SU-DHL-6 (cell line): ENCODE measurements around the gene PHF14.

Experiments used
- H2AFZ ChIP-seq: fragments of 200-600 bp; sonication (generic); 2 replicates; pipeline ENCODE4 v1.6.1; 2014; ENCODE audit warnings: low read depth, mild to moderate bottlenecking, moderate library complexity, mixed read lengths, antibody characterized with exemption, low read length; ENCODE audit not compliant: severe bottlenecking
- H3F3A ChIP-seq: fragments of 200-600 bp; shearing (Covaris generic); 2 replicates; pipeline ENCODE4 v1.6.0; 2016; ENCODE audit warnings: antibody characterized with exemption, mild to moderate bottlenecking; ENCODE audit not compliant: insufficient read depth
- H3K27ac ChIP-seq: fragments of 200-600 bp; sonication (generic); 2 replicates; pipeline ENCODE4 v1.5.1; 2016; ENCODE audit warnings: low read depth, mild to moderate bottlenecking, low read length, moderate library complexity, mixed read lengths
- H3K27me3 ChIP-seq: fragments of 200-600 bp; sonication (generic), shearing (Covaris generic); 2 replicates; pipeline ENCODE4 v1.6.0; 2014; ENCODE audit warnings: mild to moderate bottlenecking, low read length
- H3K36me3 ChIP-seq: fragments of 200-600 bp; sonication (generic); 2 replicates; pipeline ENCODE4 v1.6.1; 2014; ENCODE audit warnings: mild to moderate bottlenecking, low read length, mixed read lengths
- H3K4me2 ChIP-seq: fragments of 300-600, 200-600 bp; shearing (Covaris generic), sonication (generic); 2 replicates; pipeline ENCODE4 v1.6.0; 2014; ENCODE audit warnings: low read length, low read depth, mild to moderate bottlenecking; ENCODE audit not compliant: poor library complexity, severe bottlenecking
- H3K4me3 ChIP-seq: fragments of 200-600 bp; sonication (generic); 2 replicates; pipeline ENCODE4 v1.5.1; 2014; ENCODE audit warnings: antibody characterized with exemption, low read length, mild to moderate bottlenecking, mixed read lengths; ENCODE audit not compliant: insufficient read depth, poor library complexity, severe bottlenecking
- H3K79me2 ChIP-seq: fragments of 200-600 bp; sonication (generic); 2 replicates; pipeline ENCODE4 v1.6.1; 2014; ENCODE audit warnings: mild to moderate bottlenecking, low read length, moderate library complexity; ENCODE audit not compliant: insufficient read depth
- H3K9ac ChIP-seq: fragments of 200-600 bp; sonication (generic); 2 replicates; pipeline ENCODE4 v1.7.0; 2014; ENCODE audit warnings: mild to moderate bottlenecking, low read length
- H3K9me2 ChIP-seq: fragments of 200-600 bp; sonication (generic); replicated peaks from 2 replicates; pipeline ENCODE4 v1.6.1; 2014; ENCODE audit warnings: low read length; ENCODE audit not compliant: insufficient read depth
- H3K9me3 ChIP-seq: fragments of 200-600 bp; sonication (generic); 2 replicates; pipeline ENCODE4 v1.6.1; 2014; ENCODE audit warnings: low read length, mixed read lengths; ENCODE audit not compliant: insufficient read depth
- H4K20me1 ChIP-seq: fragments of 200-600 bp; sonication (generic); 2 replicates; pipeline ENCODE4 v1.6.1; 2014; ENCODE audit warnings: low read depth, mild to moderate bottlenecking, antibody characterized with exemption, low read length, moderate library complexity, mixed read lengths
- EZH2phosphoT487 ChIP-seq: fragments of 200-600 bp; sonication (generic), shearing (Covaris generic); conservative IDR thresholded peaks from 2 replicates; pipeline ENCODE4 v1.6.1; 2018; ENCODE audit warnings: mild to moderate bottlenecking, antibody characterized with exemption, low read length, moderate library complexity, mixed read lengths
- TF ChIP-seq, protein P1 (sequence below): fragments of 200-600 bp; sonication (generic); IDR thresholded peaks from one replicate; pipeline ENCODE4 v1.5.1; 2017; ENCODE audit warnings: antibody characterized with exemption, mild to moderate bottlenecking, low read length, moderate library complexity; ENCODE audit not compliant: insufficient read depth, poor library complexity, severe bottlenecking

PHF14 gene

DNA sequence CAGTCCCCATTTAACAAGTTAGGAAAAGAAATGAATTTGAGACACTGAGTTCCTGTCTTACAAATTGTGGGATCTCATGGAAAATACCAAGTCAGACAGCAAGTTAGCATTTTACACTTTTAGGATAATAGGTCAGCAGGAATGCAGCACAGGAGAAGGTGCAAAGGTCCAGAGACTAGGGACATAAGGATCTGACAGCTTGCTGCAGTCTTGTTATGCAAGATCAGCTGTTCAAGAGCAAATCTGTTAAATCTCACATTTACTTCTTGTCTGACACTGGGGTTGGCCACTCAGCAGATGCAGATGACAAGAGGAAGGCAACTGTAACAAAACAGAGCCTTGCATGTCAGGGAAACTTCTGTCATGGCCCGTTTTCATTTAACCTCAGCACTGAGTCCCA is 239.6 kb downstream of the PHF14 start:
- Histone ChIP-seq H3K79me2 (no peaks in the 10 kb centered on the region), H3F3A (no peaks in the 10 kb centered on the region)

DNA sequence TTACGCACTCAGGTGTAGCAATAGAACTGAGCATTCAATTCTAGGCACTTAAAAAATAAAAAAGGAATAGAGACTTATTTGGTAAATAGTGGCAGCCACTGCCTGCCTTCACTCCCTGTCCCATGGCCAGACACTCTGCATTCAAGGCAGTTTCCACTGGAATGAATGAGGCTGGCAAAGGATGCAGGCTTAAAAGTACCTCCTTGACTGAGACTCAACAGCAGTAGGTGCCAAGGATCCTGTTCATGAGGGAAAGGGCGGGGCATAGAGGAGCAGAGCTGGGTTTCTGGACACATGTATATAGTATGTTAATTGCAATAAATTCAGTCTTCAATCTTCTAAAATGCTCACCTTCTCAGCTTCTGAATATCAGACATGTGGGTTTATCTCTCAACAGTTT is 242.6 kb downstream of the PHF14 start:
- H3K4me3 ChIP-seq, result no peak overlapping the region
- TF ChIP-seq EZH2phosphoT487, result no peak
- TF ChIP-seq, protein P1, sequence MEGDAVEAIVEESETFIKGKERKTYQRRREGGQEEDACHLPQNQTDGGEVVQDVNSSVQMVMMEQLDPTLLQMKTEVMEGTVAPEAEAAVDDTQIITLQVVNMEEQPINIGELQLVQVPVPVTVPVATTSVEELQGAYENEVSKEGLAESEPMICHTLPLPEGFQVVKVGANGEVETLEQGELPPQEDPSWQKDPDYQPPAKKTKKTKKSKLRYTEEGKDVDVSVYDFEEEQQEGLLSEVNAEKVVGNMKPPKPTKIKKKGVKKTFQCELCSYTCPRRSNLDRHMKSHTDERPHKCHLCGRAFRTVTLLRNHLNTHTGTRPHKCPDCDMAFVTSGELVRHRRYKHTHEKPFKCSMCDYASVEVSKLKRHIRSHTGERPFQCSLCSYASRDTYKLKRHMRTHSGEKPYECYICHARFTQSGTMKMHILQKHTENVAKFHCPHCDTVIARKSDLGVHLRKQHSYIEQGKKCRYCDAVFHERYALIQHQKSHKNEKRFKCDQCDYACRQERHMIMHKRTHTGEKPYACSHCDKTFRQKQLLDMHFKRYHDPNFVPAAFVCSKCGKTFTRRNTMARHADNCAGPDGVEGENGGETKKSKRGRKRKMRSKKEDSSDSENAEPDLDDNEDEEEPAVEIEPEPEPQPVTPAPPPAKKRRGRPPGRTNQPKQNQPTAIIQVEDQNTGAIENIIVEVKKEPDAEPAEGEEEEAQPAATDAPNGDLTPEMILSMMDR, result no peak

More for the DNA sequence above, 239.6 kb downstream of the PHF14 start:
- no peaks in the 10 kb centered on the region for H4K20me1 ChIP-seq
- H3K27ac ChIP-seq, result no peak overlapping the region
- H3K9me2 ChIP-seq, result no peaks in the 10 kb centered on the region
- H3K36me3 ChIP-seq, result no peaks in the 10 kb centered on the region
- 0 out of 2 replicates have a peak, but pooled peaks cover 4% of the 10 kb centered on the region for H3K27me3 ChIP-seq
- no peak overlapping the region for H3K9ac ChIP-seq
- no peaks in the 10 kb centered on the region for H3K9me3 ChIP-seq
- no peak overlapping the region for H2AFZ ChIP-seq
- no peak overlapping the region for H3K4me2 ChIP-seq
- TF ChIP-seq, protein P1, result no peak
- TF ChIP-seq EZH2phosphoT487, result no peak
- H3K4me3 ChIP-seq, result no peak overlapping the region

DNA sequence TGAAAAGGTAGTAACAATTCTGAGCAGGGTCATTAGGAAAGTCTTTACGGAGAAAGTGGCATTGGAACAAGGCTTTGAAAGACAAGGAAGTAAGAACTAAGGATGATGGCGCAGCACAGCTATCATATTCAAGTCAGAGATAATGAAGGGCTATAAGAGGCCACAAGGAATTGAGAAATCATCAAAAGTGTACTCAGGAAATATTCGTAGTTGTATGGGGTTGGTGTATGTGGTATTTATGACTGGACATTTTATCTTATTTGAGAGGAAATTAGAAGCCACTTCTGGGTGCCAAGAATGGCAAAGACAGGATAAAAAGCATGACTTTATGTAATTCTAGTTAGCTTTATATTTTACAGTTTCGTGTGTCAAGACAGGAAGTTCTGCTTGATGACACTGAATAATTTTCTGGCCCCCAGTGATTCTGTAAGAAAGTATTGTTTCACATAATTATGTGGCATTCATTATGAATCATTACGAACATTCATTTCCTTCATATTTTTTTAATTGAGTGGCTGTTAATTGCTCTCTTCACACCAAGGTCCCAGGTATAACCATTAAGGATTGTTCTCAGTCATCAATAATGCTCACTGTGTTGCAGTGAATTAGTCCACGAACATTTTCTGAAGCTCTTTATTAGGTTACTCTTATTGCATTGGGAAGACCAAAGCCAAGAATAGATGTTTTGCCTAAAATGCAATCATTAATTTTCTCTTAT is 244.3 kb downstream of the PHF14 start:
- Histone ChIP-seq H3K36me3 (no peaks in the 10 kb centered on the region), H3K9me2 (no peaks in the 10 kb centered on the region), H3K79me2 (no peaks in the 10 kb centered on the region), H2AFZ (no peak overlapping the region), H3K4me2 (no peak overlapping the region), H3K27ac (no peak overlapping the region), H4K20me1 (no peaks in the 10 kb centered on the region), H3K4me3 (no peak overlapping the region), H3K9ac (no peak overlapping the region), H3K9me3 (no peaks in the 10 kb centered on the region), H3F3A (no peaks in the 10 kb centered on the region), H3K27me3 (0 out of 2 replicates have a peak, but pooled peaks cover 4% of the 10 kb centered on the region)
- TF ChIP-seq, protein P1, result no peak
- no peak for TF ChIP-seq EZH2phosphoT487

More for the DNA sequence above, 242.6 kb downstream of the PHF14 start:
- no peak overlapping the region for H3K9ac ChIP-seq
- H2AFZ ChIP-seq, result no peak overlapping the region
- H3K36me3 ChIP-seq, result no peaks in the 10 kb centered on the region
- H3K27ac ChIP-seq, result no peak overlapping the region
- no peak overlapping the region for H3K4me2 ChIP-seq
- 0 out of 2 replicates have a peak, but pooled peaks cover 4% of the 10 kb centered on the region for H3K27me3 ChIP-seq
- H3K9me2 ChIP-seq, result no peaks in the 10 kb centered on the region
- no peaks in the 10 kb centered on the region for H3K79me2 ChIP-seq
- no peaks in the 10 kb centered on the region for H3K9me3 ChIP-seq
- no peaks in the 10 kb centered on the region for H4K20me1 ChIP-seq
- H3F3A ChIP-seq, result no peaks in the 10 kb centered on the region
